Loucy (cell line): ENCODE data around the gene MUC16.

Source experiments
- EZH2phosphoT487 ChIP-seq: fragments of 200-600 bp; IDR thresholded peaks from 2 replicates; pipeline ENCODE4 v1.6.1; 2018; ENCODE audit warnings: antibody characterized with exemption, mild to moderate bottlenecking, moderate library complexity, borderline replicate concordance
- TF ChIP-seq, protein P1 (sequence below): fragments of 200-600 bp; sonication (generic); conservative IDR thresholded peaks from 2 replicates; pipeline ENCODE4 v1.5.1; 2014; ENCODE audit warnings: mild to moderate bottlenecking, antibody characterized with exemption, low read length

DNA sequence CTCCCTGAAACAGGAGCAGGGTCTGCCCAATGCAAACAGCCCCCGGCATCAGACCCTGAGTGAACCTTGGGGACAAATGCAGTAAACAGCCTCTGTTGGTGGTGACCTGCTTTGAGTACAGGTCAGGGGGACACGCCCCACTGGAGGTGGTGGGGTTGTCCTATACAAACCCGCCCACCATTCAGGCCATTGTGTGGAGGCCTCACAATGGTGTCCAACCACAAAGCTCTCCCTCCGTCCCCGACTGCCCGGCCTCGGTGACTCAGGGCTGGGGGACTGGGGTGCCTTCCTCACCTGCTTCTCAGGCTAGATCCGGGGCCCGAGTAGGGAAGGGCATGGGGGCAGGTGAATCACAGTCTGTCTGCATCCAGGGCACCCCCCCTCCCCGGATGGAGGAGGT, 1.5 kb downstream of the MUC16 start:
- TF ChIP-seq, protein P1, sequence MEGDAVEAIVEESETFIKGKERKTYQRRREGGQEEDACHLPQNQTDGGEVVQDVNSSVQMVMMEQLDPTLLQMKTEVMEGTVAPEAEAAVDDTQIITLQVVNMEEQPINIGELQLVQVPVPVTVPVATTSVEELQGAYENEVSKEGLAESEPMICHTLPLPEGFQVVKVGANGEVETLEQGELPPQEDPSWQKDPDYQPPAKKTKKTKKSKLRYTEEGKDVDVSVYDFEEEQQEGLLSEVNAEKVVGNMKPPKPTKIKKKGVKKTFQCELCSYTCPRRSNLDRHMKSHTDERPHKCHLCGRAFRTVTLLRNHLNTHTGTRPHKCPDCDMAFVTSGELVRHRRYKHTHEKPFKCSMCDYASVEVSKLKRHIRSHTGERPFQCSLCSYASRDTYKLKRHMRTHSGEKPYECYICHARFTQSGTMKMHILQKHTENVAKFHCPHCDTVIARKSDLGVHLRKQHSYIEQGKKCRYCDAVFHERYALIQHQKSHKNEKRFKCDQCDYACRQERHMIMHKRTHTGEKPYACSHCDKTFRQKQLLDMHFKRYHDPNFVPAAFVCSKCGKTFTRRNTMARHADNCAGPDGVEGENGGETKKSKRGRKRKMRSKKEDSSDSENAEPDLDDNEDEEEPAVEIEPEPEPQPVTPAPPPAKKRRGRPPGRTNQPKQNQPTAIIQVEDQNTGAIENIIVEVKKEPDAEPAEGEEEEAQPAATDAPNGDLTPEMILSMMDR, result no peak
- no peak for TF ChIP-seq EZH2phosphoT487
